ENCODE data around the gene OTUB2. TPM values are rescaled to one million over a fixed set of nuclear protein-coding genes. Genes with fewer than 3 reads are reported as not detected.
A peak's percentile ranks its signal among the peaks of the same experiment; 100 is the strongest.

Gene OTUB2
- total RNA-seq, 1 donor from 2014 or later: 4.9 TPM

- DNase-seq (ENCODE audit: low spot score in 2 of 2): peak; percentile 37 to 61
- no peak for FAIRE-seq
Observed at GRCh38 chr14:93994919-93995682, 31.0 kb upstream of the OTUB2 start.

GRCh38 chr14:93996130-93996695, 29.9 kb upstream of the OTUB2 start:
- DNase-seq (ENCODE audit: low spot score in 2 of 2) (no peak), FAIRE-seq (no peak)

- no peak for FAIRE-seq
- no peak for DNase-seq (ENCODE audit: low spot score in 2 of 2)
Observed at GRCh38 chr14:93997082-93997481, 29.1 kb upstream of the OTUB2 start, which contains the start of gene CCDC197. Gene CCDC197 (plus strand): TSS chr14:93997301. CDS start chr14:93998132, 831 bp downstream.

- FAIRE-seq (no peak), DNase-seq (ENCODE audit: low spot score in 2 of 2) (no peak)
Observed at GRCh38 chr14:93997916-93998870, 27.9 kb upstream of the OTUB2 start.

- DNase-seq (ENCODE audit: low spot score in 2 of 2): no peak
- no peak for FAIRE-seq
Observed at GRCh38 chr14:93998871-93999403, 27.2 kb upstream of the OTUB2 start.

GRCh38 chr14:93999573-93999972, 26.6 kb upstream of the OTUB2 start:
- DNase-seq (ENCODE audit: low spot score in 2 of 2) (no peak), FAIRE-seq (no peak)

GRCh38 chr14:94000267-94000666, 25.9 kb upstream of the OTUB2 start:
- DNase-seq (ENCODE audit: low spot score in 2 of 2) (no peak), FAIRE-seq (no peak)

GRCh38 chr14:94001016-94001415, 25.1 kb upstream of the OTUB2 start:
- FAIRE-seq (no peak), DNase-seq (ENCODE audit: low spot score in 2 of 2) (no peak)

- FAIRE-seq: no peak
- DNase-seq (ENCODE audit: low spot score in 2 of 2): peak; percentile 67 to 84
Observed at GRCh38 chr14:94001501-94002396, 24.4 kb upstream of the OTUB2 start.

- FAIRE-seq: no peak
- DNase-seq (ENCODE audit: low spot score in 2 of 2): no peak
Observed at GRCh38 chr14:94003397-94003796, 22.7 kb upstream of the OTUB2 start.

GRCh38 chr14:94004015-94004414, 22.1 kb upstream of the OTUB2 start:
- FAIRE-seq (no peak), DNase-seq (ENCODE audit: low spot score in 2 of 2) (no peak)

- no peak for FAIRE-seq
Observed at GRCh38 chr14:94005324-94006073, 20.6 kb upstream of the OTUB2 start.

GRCh38 chr14:94008234-94008633, 17.9 kb upstream of the OTUB2 start:
- FAIRE-seq (no peak), DNase-seq (ENCODE audit: low spot score in 2 of 2) (no peak)

More at GRCh38 chr14:94005324-94006073, 20.6 kb upstream of the OTUB2 start:
- DNase-seq (ENCODE audit: low spot score in 2 of 2): no peak

- DNase-seq (ENCODE audit: low spot score in 2 of 2) (no peak), FAIRE-seq (no peak)
Observed at GRCh38 chr14:94009767-94010166, 16.4 kb upstream of the OTUB2 start.

GRCh38 chr14:94010625-94011024, 15.5 kb upstream of the OTUB2 start:
- FAIRE-seq: no peak
- no peak for DNase-seq (ENCODE audit: low spot score in 2 of 2)

GRCh38 chr14:94011795-94012194, 14.3 kb upstream of the OTUB2 start:
- FAIRE-seq (no peak), DNase-seq (ENCODE audit: low spot score in 2 of 2) (no peak)

- DNase-seq (ENCODE audit: low spot score in 2 of 2) (no peak), FAIRE-seq (no peak)
Observed at GRCh38 chr14:94014382-94014781, 11.8 kb upstream of the OTUB2 start.

- DNase-seq (ENCODE audit: low spot score in 2 of 2) (no peak), FAIRE-seq (no peak)
Observed at GRCh38 chr14:94015223-94015622, 10.9 kb upstream of the OTUB2 start.

- no peak for FAIRE-seq
- no peak for DNase-seq (ENCODE audit: low spot score in 2 of 2)
Observed at GRCh38 chr14:94016446-94016976, 9.6 kb upstream of the OTUB2 start.

Measured in frontal cortex (tissue), 4 donors.